IMR-90 (cell line): Measurements from ENCODE around the gene AUTS2. TPM values are rescaled to one million over a fixed set of nuclear protein-coding genes. Genes with fewer than 3 reads are reported as not detected.

Experiments
- ATAC-seq: fragments of 200-7000 bp; cut with Tn5 transposase; 2 replicates; pipeline ENCODE4 v1.9.1; 2020; ENCODE audit warnings: low read depth, mild to moderate bottlenecking, moderate library complexity
- BruUV-seq: library from RNA; stranded (reverse); fragments of 400-500 nt; replicated peaks from 2 replicates; lab custom pipeline; 2021; lab: Mats Ljungman, UMichigan
- CTCF ChIA-PET: fragments of 300-600 bp; formaldehyde crosslinking; extraction: SDS; loops from one replicate; lab custom pipeline; 2021; ENCODE audit warnings: antibody characterized with exemption; lab: Yijun Ruan, JAX
- POLR2A ChIA-PET: fragments of 300-600 bp; sonication (Branson Sonifier 250); formaldehyde crosslinking; loops from one replicate; lab custom pipeline; 2022; ENCODE audit warnings: antibody characterized with exemption; ENCODE audit not compliant: unreplicated experiment; lab: Charles Lee
- DNase-seq: peaks from one replicate; pipeline ENCODE4 v3.0.0; 2013
- H2AFZ ChIP-seq: replicated peaks from 2 replicates; pipeline ENCODE3; 2013; ENCODE audit warnings: low read length, mild to moderate bottlenecking; ENCODE audit not compliant: poor library complexity
- H2AK5ac ChIP-seq: 2 replicates; pipeline ENCODE4 v1.6.1; 2013; ENCODE audit warnings: low read depth, low read length, inconsistent platforms
- H2AK9ac ChIP-seq: replicated peaks from 2 replicates; pipeline ENCODE3; 2013; ENCODE audit warnings: mild to moderate bottlenecking, low read depth, low read length, moderate library complexity; ENCODE audit not compliant: poor library complexity
- H2BK120ac ChIP-seq: 2 replicates; pipeline ENCODE4 v1.6.1; 2013; ENCODE audit warnings: low read depth, low read length, inconsistent platforms
- H2BK15ac ChIP-seq: 3 replicates; pipeline ENCODE4 v1.6.1; 2013; ENCODE audit warnings: low read depth, low read length, inconsistent platforms
- H2BK20ac ChIP-seq: 2 replicates; pipeline ENCODE4 v1.6.1; 2013; ENCODE audit warnings: low read depth, mild to moderate bottlenecking, inconsistent platforms, low read length, moderate library complexity
- H2BK5ac ChIP-seq: 2 replicates; pipeline ENCODE4 v1.6.1; 2013; ENCODE audit warnings: mild to moderate bottlenecking, low read depth, low read length, inconsistent platforms; ENCODE audit not compliant: poor library complexity, severe bottlenecking
- H3K14ac ChIP-seq: replicated peaks from 2 replicates; pipeline ENCODE4 v1.6.1; 2013; ENCODE audit warnings: low read depth, low read length, inconsistent platforms
- H3K18ac ChIP-seq: 2 replicates; pipeline ENCODE4 v1.6.1; 2013; ENCODE audit warnings: low read depth, low read length, control low read depth
- H3K23ac ChIP-seq: 2 replicates; pipeline ENCODE4 v1.6.1; 2013; ENCODE audit warnings: low read depth, low read length, inconsistent platforms
- H3K27ac ChIP-seq: 2 replicates; pipeline ENCODE4 v1.5.1; 2013; ENCODE audit warnings: mild to moderate bottlenecking, control low read depth, low read length; ENCODE audit not compliant: insufficient read depth
- H3K27me3 ChIP-seq: 2 replicates; pipeline ENCODE4 v1.6.1; 2013; ENCODE audit warnings: low read length; ENCODE audit not compliant: control insufficient read depth, insufficient read depth
- H3K36me3 ChIP-seq: 2 replicates; pipeline ENCODE4 v1.6.1; 2013; ENCODE audit warnings: low read length, mixed read lengths; ENCODE audit not compliant: control insufficient read depth, insufficient read depth
- H3K4ac ChIP-seq: 2 replicates; pipeline ENCODE4 v1.6.1; 2013; ENCODE audit warnings: low read depth, low read length, inconsistent platforms
- H3K4me1 ChIP-seq: 2 replicates; pipeline ENCODE4 v1.6.1; 2013; ENCODE audit warnings: low read length, mixed read lengths; ENCODE audit not compliant: control insufficient read depth, insufficient read depth
- H3K4me2 ChIP-seq: 2 replicates; pipeline ENCODE4 v1.6.1; 2013; ENCODE audit warnings: low read depth, mild to moderate bottlenecking, control low read depth, low read length, moderate library complexity
- H3K4me3 ChIP-seq: 2 replicates; pipeline ENCODE4 v1.5.1; 2013; ENCODE audit warnings: low read depth, mild to moderate bottlenecking, control low read depth, low read length, moderate library complexity; ENCODE audit not compliant: insufficient read depth
- H3K56ac ChIP-seq: 2 replicates; pipeline ENCODE4 v1.6.1; 2013; ENCODE audit warnings: low read length, inconsistent platforms; ENCODE audit not compliant: insufficient read depth; ENCODE audit errors: extremely low read depth
- H3K79me1 ChIP-seq, 2 experiments: 2 replicates each; pipeline ENCODE4 v1.6.1; 2013; ENCODE audit warnings: low read length in 2 of 2, inconsistent platforms in 1 of 2, low read depth in 1 of 2
- H3K9ac ChIP-seq: 2 replicates; pipeline ENCODE4 v1.6.1; 2013; ENCODE audit warnings: low read depth, low read length, control low read depth
- H3K9me1 ChIP-seq: 2 replicates; pipeline ENCODE4 v1.6.1; 2013; ENCODE audit warnings: low read length, inconsistent platforms; ENCODE audit not compliant: insufficient read depth
- H3K9me3 ChIP-seq: 2 replicates; pipeline ENCODE4 v1.6.1; 2013; ENCODE audit warnings: low read length; ENCODE audit not compliant: control insufficient read depth, insufficient read depth
- H4K20me1 ChIP-seq: 2 replicates; pipeline ENCODE4 v1.6.1; 2013; ENCODE audit warnings: low read length, inconsistent platforms; ENCODE audit not compliant: insufficient read depth
- H4K5ac ChIP-seq: 2 replicates; pipeline ENCODE4 v1.6.1; 2013; ENCODE audit warnings: mild to moderate bottlenecking, low read depth, low read length, control low read depth
- H4K8ac ChIP-seq, 2 experiments: 2 replicates each; pipeline ENCODE4 v1.6.1; 2013; ENCODE audit warnings: low read depth in 2 of 2, low read length in 2 of 2, control low read depth in 1 of 2, inconsistent platforms in 1 of 2
- H4K91ac ChIP-seq: 2 replicates; pipeline ENCODE4 v1.6.1; 2013; ENCODE audit warnings: low read depth, low read length, inconsistent platforms; ENCODE audit not compliant: insufficient read depth
- BHLHE40 ChIP-seq: fragments of 150-350 bp; IDR thresholded peaks from 2 replicates; pipeline ENCODE4 v1.6.1; 2016; ENCODE audit warnings: mild to moderate bottlenecking, low read depth, low read length
- CEBPB ChIP-seq: IDR thresholded peaks from 2 replicates; pipeline ENCODE4 v1.6.1; 2012; ENCODE audit warnings: low read depth, low read length, improper control_type of control experiment
- CHD1 ChIP-seq: IDR thresholded peaks from 2 replicates; pipeline ENCODE4 v1.6.1; 2012; ENCODE audit warnings: low read depth, low read length, improper control_type of control experiment
- CTCF ChIP-seq: conservative IDR thresholded peaks from 2 replicates; pipeline ENCODE4 v1.5.1; 2012; ENCODE audit warnings: mild to moderate bottlenecking, low read depth, low read length, improper control_type of control experiment
- ELK1 ChIP-seq: fragments of 150-350 bp; IDR thresholded peaks from 2 replicates; pipeline ENCODE4 v1.6.1; 2016; ENCODE audit warnings: low read depth, mild to moderate bottlenecking, low read length, moderate library complexity, borderline replicate concordance
- FOS ChIP-seq: fragments of 150-350 bp; IDR thresholded peaks from 2 replicates; pipeline ENCODE4 v1.6.1; 2016; ENCODE audit warnings: low read depth, low read length
- MAFK ChIP-seq: IDR thresholded peaks from 2 replicates; pipeline ENCODE4 v1.6.1; 2012; ENCODE audit warnings: low read depth, low read length, improper control_type of control experiment
- MAZ ChIP-seq: IDR thresholded peaks from 2 replicates; pipeline ENCODE4 v1.6.1; 2012; ENCODE audit warnings: low read depth, mild to moderate bottlenecking, low read length, improper control_type of control experiment, moderate library complexity, borderline replicate concordance
- MXI1 ChIP-seq: IDR thresholded peaks from 2 replicates; pipeline ENCODE4 v1.6.1; 2012; ENCODE audit warnings: low read depth, mild to moderate bottlenecking, low read length, moderate library complexity, borderline replicate concordance
- NFE2L2 ChIP-seq: fragments of 150-350 bp; IDR thresholded peaks from 2 replicates; pipeline ENCODE4 v1.6.1; 2016; ENCODE audit warnings: low read depth, mild to moderate bottlenecking, low read length
- POLR2A ChIP-seq: IDR thresholded peaks from 2 replicates; pipeline ENCODE4 v1.6.1; 2012; ENCODE audit warnings: mild to moderate bottlenecking, low read depth, low read length
- RAD21 ChIP-seq: IDR thresholded peaks from 2 replicates; pipeline ENCODE4 v1.6.1; 2012; ENCODE audit warnings: low read length, improper control_type of control experiment
- RCOR1 ChIP-seq: IDR thresholded peaks from 2 replicates; pipeline ENCODE4 v1.6.1; 2012; ENCODE audit warnings: mild to moderate bottlenecking, low read length, improper control_type of control experiment; ENCODE audit not compliant: insufficient replicate concordance
- RFX5 ChIP-seq: IDR thresholded peaks from 2 replicates; pipeline ENCODE4 v1.8.0; 2012; ENCODE audit warnings: low read depth, mild to moderate bottlenecking, low read length, moderate library complexity
- SMC3 ChIP-seq: fragments of 150-350 bp; IDR thresholded peaks from 2 replicates; pipeline ENCODE4 v1.6.1; 2016; ENCODE audit warnings: low read depth, mild to moderate bottlenecking, antibody characterized with exemption, low read length, moderate library complexity
- USF2 ChIP-seq: fragments of 150-350 bp; IDR thresholded peaks from 2 replicates; pipeline ENCODE4 v1.6.1; 2017; ENCODE audit warnings: mild to moderate bottlenecking, antibody characterized with exemption, low read length, low read depth
- WGBS, 2 experiments: methylation state at CpG; one replicate each; pipeline versions ENCODE4 v1.1.5 to v1.1.7; 2013; ENCODE audit warnings: missing lambda C conversion rate in 2 of 2; ENCODE audit not compliant: insufficient read length in 1 of 2; ENCODE audit errors: extremely low coverage in 2 of 2; 5-methylcytosine and 5-hydroxymethylcytosine counted together
- dilution Hi-C: fragments of 300-500 bp; cut with HindIII; formaldehyde crosslinking; loops from one replicate; pipeline ENCODE4 v1.14.3; 2018; ENCODE audit warnings: low sequenced_read_pairs; ENCODE audit not compliant: unreplicated experiment
- in situ Hi-C: fragments of 300-500 bp; cut with MboI; formaldehyde crosslinking; loops from 3 replicates; pipeline ENCODE4 v1.14.3; 2019; ENCODE audit warnings: low sequenced_read_pairs, inconsistent platforms, mixed read lengths
- intact Hi-C: fragments of 100-400 bp; cut with micrococcal nuclease; formaldehyde crosslinking; loops from 2 replicates; pipeline ENCODE4 v1.10.0; 2022
- polyA plus RNA-seq, 3 experiments: library from polyadenylated mRNA; depleted of rRNA; stranded (reverse); fragments of >200 nt; gene quantifications; 2 replicates each; pipeline ENCODE4 v1.2.3, GENCODE V29; 2012; ENCODE audit warnings: low replicate concordance in 1 of 3
- total RNA-seq: library from RNA; depleted of rRNA; stranded (reverse); fragments of >200 nt; gene quantifications from 2 replicates; pipeline ENCODE4 v1.2.3, GENCODE V29; 2012

The AUTS2 gene
- total and polyA plus RNA-seq, 2 of the 4 experiments (the other 2 are of a cell fraction): 0.90 to 3.0 TPM

GRCh38 chr7:69787736-69788431 lies 189.6 kb downstream of the AUTS2 start:
- H2AK5ac ChIP-seq: no peak overlapping the region
- TF ChIP-seq FOS: no peak
- no peak for TF ChIP-seq BHLHE40
- TF ChIP-seq CTCF: no peak
- no peak for TF ChIP-seq SMC3
- no peak for TF ChIP-seq RCOR1
- no peak for TF ChIP-seq POLR2A
- no peak for TF ChIP-seq MAFK
- no peak for TF ChIP-seq ELK1
- TF ChIP-seq MAZ: no peak
- TF ChIP-seq RFX5: no peak
- TF ChIP-seq CEBPB: no peak
- no peak for TF ChIP-seq USF2
- TF ChIP-seq CHD1: no peak
- no peak for TF ChIP-seq NFE2L2
- TF ChIP-seq RAD21: no peak
- no peak for TF ChIP-seq MXI1
- intact Hi-C loops: no loop called here
- no peak overlapping the region for H2BK120ac ChIP-seq
- ChIA-PET CTCF (no interaction called here), POLR2A (no interaction called here)
- no CpG with 5 or more reads among the region's 5 CpGs for WGBS, 2 experiments
- no peaks in the 10 kb centered on the region for H3K4me1 ChIP-seq
- H4K5ac ChIP-seq: no peak overlapping the region
- H3K14ac ChIP-seq: no peak overlapping the region
- no peaks in the 10 kb centered on the region for H4K20me1 ChIP-seq
- no peaks in the 10 kb centered on the region for H3K9me1 ChIP-seq
- H2AFZ ChIP-seq: no peak overlapping the region
- H3K23ac ChIP-seq: no peak overlapping the region
- no TSS peak for BruUV-seq
- no peak overlapping the region for H3K18ac ChIP-seq
- H3K4ac ChIP-seq: no peak overlapping the region
- no peak overlapping the region for H2AK9ac ChIP-seq
- no peak overlapping the region for H3K4me3 ChIP-seq
- no peak overlapping the region for H3K4me2 ChIP-seq
- H3K9me3 ChIP-seq: 0 out of 2 replicates have a peak, but pooled peaks cover 1% of the 10 kb centered on the region
- H2BK15ac ChIP-seq: no peak overlapping the region
- H3K27ac ChIP-seq: no peak overlapping the region
- no peak for ATAC-seq
- H4K91ac ChIP-seq: no peak overlapping the region
- no peaks in the 10 kb centered on the region for H3K36me3 ChIP-seq
- DNase-seq: no peak
- H2BK20ac ChIP-seq: no peak overlapping the region
- no peak overlapping the region for H2BK5ac ChIP-seq
- no peak overlapping the region for H4K8ac ChIP-seq
- dilution Hi-C loops: no loop called here
- in situ Hi-C loops: no loop called here
- no peaks in the 10 kb centered on the region for H3K79me1 ChIP-seq
- H3K27me3 ChIP-seq: no peaks in the 10 kb centered on the region
- H3K56ac ChIP-seq: no peak overlapping the region
- H3K9ac ChIP-seq: no peak overlapping the region
